HG02885 (cell line): ENCODE results near the gene REV1.
"Not testable (repeated sequence)": the region's sequence is repeated elsewhere in the genome, so short reads cannot be mapped to it uniquely, and the experiment has no call there.

Source experiments
- ATAC-seq: cut with Tn5 transposase; IDR thresholded peaks from one replicate; pipeline ENCODE4 v1.9.1; 2021; ENCODE audit warnings: mild to moderate bottlenecking; ENCODE audit not compliant: unreplicated experiment, poor library complexity

REV1 gene

DNA sequence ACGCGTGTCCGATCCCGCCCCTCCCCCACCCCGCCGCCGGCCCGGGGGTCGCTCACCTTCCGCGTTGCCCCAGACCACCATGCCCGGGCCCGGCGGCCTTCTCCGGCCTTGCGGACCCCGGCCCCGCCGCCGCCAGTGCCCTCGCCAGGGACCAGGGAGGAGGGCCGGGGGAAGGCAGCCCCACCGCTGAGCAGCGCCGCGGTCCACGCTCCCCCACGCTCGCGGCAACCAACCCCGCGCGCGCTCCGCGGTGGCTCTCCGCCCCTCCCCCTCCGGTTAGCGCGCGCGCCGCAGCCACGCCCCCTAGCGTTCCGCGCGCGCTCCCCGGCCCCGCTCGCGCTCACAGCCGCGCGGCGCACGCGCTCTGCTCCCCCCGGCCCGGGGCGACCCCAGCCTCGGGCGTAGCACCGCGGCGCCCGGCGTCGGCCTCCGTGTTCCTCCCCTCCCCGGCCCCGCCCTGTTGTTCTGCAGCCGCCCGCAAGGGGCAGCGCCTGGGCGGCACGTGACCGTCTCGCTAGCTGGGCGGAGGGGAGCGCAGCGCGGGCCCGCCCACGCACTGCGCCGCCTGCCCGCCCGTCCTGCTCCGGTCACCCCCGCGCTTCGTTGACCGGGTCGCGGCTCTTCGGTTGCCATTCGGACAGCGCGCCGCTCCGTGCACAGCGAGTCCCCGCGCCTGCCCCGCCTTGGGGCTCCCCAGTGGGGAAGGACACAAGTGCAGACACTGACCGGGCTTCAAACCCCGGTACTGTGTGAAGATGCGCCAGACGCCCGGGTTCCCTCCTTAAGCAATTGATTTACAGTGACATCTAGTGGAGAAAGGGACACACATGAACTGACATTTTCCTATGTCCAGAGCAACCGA lies at the start of gene REV1:
REV1 (minus strand) TSS at position 257 of the 862 bp plus-strand sequence. CDS start 25,042 bp downstream, outside the sequence.
- peak; percentile 85 for ATAC-seq

DNA sequence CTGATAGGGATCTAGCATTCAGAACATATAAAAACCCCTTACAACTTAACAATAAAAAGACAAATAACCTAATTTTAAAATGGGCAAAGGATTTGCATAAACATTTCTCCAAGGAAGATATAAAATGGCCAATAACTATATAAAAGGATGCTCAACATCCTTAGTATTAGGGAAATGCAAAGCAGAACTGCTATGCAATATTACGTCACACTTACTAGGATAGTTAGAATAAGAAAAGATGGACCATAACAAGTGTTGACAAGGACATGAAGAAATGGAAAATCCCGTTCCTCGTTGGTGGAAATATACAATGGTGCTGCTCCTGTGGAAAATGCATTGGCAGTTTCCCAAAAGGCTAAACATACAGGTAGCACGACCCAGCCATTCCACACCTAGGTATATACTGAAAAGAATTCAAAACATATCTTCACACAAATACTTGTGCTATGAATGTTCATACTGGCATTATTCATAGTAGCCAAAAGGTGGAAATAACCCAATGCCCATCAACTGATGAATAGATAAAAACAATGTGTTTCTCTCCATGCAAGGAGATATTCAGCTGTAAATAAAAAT lies 48.2 kb upstream of the REV1 start:
- ATAC-seq = no peak

DNA sequence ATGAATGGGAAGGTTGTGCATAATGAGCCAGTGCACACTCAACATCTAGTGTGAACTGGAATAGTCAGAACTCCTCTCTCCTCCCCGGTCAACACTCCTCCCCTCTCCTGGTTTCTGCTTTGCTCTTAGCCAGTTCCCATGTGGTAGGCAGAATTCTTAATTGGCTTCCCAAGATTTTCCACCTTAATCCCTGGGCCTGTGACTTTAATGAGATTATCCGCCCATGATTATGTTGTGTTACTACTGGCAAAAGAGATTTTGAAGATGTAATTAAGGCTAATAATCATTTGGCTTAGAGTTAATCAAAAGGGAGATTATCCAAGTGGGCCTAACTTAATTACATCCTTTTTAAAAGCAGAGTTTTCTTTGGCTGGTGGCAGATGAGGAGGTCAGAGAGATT lies 34.2 kb upstream of the REV1 start:
- ATAC-seq = no peak

DNA sequence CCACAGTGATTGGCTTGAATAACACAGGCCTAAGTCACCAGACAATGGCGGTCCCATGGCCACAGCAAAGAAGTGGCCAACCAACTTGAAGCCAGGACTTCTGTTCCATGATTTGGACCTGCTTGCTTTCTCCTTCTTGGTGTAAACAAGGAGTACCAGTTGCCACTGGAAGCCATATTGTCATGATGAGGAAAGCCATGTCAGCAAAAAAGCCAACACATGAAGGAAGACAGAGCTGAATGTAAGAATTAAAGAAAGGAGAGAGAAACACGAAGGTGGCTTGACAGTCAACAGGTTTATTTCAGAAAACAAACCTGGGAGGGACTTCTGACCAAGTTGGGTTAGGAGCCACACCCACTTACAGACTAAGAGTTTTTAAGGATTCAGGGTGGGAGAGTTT lies 32.3 kb upstream of the REV1 start:
- no peak for ATAC-seq

DNA sequence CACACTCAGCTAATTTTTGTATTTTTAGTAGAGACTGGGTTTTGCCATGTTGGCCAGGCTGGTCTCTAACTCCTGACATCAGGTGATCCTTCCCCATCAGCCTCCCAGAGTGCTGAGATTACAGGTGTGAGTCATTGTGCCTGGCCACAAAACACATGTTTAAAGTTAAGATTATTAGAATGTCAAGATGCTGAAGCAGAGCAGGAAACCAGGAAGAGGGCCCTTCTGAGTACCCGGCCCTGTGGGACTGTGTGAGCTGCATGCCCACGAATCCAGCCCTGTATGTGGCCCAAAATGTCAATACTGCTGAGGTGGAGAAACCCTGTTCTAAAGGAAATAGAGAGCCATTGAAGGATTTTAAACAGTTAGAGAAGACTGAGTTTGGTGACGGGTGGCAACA lies 31.0 kb upstream of the REV1 start:
- ATAC-seq = no peak

DNA sequence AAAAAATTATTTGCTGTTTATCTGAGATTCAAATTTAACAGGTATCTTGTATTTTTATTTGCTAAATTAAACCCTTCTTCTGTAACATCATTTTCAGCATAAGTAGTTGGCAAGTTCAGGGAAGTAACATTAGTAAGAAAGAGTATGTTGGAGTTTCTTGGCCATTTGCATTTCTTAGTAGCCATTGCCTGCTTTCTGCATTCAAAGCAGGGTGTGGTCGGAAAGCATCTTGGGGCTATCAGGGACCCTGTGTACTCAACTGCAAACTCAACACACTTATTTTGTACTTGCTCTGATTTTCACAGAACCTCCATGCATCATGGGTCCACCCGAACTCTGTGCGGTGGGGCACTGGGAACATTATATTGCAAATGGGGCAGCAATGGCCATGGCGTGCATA lies 30.4 kb upstream of the REV1 start:
- no peak for ATAC-seq

DNA sequence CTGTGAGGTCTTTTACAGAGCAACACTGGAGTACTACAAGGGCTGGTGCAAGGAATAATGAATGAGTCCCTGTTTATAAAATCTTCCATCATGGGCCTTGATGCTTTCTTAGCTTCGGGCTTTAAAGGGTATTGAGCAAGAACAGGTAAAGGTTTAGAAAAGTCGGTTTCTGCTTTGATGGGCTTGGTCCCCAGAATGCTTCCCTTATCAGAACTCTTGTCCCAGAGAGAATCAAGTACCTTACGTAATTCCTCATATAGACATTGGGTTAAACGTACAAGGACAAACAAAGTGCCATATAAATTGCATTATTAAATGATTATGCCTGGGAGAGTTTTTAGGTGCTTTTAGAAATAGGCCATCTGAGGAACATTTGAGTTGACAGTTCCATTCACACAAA lies 24.5 kb upstream of the REV1 start:
- no peak for ATAC-seq

DNA sequence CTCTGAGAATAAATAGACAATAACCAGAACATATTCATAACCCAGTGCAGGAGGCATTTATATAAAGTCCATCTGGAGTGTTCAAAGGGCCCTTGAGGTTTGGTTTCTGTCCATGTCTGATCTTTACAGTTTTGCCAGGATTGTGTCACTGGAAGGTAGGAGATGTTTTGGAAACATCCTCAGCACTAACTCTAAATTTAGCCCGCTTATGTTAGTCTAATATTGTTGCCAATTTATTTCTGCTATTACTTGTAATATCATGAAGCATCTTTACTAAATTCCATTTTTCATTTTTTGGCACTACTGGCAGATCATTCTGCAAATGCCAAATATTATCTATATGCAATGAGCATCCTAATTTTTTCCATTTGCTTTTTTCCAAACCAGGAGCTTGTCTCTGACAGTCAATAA lies 22.4 kb upstream of the REV1 start:
- no peak for ATAC-seq

DNA sequence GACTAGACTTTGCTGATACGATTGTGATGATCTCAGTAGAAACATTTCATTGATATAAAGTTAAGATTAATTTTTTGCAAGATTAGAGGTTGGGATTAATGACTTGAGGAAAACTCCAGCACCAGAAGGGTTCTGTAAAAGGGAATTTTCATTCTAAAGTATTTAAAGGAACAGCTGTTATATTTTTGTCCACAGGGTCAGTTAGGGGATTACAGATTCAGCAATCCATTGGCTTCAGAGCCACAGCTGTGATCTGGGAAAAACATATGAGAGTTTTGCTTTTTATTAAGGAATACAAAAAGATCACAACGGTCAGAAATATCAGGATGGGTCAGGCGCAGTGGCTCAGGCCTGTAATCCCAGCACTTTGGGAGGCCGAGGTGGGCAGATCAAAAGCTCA lies 19.6 kb upstream of the REV1 start:
- no peak for ATAC-seq

DNA sequence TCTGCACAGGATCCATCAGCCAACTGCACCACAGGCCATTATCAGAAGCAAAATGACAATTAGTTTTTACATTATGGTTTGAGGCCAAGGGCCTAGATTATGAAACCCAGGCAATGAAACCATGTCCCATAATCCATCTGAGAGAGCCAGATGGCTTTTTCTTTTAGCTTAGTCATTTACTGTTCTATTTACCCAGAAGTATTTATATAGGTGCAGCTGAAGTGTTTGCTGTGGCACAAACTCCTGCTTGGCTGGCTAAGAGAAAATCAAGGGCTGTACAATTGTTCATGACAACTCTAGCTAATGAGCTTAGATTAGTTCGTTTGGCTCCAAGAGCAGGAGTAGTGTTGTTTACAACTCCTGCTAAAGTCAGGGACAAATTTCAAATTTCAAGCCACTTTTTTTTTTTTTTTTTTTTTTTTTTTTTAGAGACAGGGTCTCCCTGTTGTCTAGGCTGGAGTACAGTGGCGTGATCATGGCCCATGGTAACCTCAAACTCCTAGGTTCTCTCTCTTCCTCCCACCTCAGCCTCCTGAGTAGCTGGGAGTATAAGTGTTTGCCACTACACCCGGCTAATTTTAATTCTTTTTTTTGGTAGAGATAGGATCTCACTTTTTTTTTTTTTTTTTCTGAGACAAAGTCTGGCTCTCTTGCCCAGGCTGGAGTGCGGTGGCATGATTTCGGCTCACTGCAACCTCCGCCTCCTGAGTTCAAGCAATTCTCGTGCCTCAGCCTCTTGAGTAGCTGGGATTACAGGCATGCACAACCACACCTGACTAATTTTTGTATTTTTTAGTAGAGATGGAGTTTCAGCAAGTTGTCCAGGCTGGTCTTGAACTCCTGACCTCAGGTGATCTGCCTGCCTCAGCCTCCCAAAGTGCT lies 18.4 kb upstream of the REV1 start:
- no peak for ATAC-seq

DNA sequence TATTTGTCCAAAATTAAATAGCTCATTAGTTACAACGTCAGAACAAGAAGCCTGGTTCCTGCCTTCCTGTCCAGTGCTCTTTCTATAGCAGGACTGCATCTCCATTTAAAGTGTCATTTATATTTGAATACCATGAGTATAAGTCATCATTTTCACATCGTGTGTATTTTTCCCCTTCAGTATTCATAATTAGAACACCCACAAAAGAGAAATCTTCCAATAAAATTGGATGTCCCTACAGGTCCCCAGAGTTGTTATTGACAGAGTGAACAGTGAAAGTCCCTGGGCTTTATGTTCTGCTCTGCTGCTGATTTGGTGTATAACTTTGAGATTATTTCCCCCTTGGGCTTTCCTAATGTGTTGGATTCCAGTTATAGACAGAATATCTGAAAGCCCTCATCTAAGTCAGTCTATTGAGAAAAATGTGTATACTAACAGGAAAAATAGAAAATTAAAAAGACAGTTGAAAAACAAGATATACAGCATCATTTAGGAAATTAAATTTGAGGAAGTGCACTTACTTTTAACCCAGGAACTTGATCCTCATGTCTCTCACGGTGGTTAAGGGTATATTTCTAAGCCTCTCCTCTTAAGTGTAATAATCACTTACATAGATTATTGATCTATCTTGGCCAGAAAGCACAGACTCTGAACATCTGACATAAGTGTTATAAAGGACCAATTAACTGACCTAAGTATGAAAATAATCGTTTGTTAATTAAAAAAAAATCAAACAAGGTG lies 15.2 kb upstream of the REV1 start:
- ATAC-seq = no peak

DNA sequence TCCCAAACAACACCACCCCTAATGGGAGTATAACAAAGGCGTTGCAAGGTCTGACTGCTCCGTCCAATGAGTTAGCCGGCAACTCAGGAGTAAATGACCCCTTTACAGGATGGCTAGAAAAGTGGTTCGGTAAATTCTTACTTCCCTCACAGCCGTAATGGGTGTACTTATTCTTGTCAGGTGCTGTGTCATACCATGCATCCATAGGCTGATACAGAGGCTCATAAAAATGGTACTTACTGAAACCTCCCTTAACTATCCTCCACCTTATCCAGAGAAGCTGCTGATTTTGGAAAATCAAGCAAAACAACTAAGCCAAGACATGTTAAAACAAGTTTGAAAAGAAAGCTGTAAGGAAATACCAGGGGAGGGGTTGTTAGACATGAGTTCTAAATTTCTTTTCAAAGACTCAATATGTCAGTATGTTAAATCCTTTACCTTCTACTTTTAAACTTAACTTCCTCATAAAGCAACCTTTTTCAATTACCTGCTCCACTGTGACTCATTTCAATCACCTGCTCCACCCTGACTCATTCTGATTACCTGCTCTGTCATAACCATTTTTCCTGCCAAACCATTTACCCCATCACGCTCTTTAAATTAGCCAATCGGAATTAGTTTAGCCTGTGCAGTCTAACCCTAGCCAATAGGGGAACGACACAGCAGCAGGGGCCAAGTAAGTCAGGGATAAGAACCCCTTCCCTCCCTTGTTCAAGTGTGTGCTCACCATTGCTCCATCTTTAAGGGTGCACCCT lies 14.0 kb upstream of the REV1 start:
- not testable (repeated sequence) for ATAC-seq

DNA sequence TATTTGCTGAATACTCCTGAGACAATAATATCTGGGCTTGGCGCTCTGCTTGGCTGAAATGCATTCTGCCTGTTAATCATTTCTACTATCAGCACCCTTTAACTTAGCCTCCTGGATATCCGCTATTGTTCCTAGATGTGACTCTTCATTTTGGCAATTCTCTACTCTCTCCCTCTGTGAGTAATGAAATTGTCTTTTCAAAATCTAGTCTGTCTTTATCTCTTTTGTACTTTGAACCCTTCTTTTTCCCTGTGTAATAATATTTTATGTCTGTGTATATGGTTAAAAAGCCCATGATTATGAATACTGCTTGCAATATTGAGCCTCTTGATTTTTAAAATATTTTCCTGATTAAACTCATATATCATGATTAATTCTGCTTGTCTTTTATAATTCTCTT lies 6.2 kb upstream of the REV1 start:
- no peak for ATAC-seq

DNA sequence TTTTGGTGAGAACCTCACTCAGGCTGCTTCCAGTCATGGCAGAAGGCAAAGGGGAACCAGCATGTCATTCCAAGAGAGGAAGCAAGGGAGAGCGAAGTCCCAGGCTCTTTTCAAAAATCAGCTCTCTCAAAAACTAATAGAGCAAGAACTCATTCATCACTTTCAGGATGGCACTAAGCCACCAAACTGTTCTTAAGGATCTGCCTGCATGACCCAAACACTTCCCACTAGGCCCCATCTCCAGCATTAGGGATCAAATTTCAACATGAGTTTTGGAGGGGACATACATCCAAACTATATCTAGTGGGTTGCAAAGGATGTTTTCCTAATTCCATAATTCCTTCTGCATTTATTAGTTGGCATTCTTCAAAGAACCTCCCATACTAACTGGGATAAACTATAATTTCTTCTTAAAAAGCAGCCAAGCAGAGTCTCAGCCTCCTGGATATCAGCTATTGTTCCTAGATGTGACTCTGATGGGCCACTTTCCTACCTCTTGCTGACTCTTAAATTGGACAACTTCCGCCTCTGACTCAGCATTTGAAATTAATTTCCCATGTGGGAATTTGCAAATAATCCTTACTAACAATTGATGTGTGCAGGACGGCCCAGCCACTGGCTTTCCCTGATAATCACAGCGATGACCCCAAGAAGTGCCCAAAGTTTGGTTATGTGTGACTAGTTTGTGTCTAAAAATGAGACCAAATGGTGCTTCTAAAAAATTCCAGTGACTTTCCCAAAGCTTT lies 5.5 kb upstream of the REV1 start:
- no peak for ATAC-seq

DNA sequence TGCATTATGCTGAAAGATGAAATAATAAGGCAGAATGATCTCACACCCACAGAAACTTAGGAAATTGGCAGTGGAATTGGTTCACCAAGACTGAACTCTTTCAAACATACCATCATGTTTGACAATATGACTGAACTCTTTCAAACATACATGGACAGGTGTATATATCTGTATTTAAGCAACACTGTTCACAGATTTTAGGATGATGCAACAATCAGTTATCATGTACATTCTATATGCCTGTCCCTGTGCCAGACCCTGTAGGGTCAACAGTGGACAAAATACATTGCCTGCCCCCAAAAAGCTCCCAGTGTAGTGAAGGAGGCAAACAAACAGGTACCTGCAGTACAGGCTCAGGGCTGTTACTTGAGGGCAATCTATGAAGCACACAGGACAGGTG lies 2.9 kb upstream of the REV1 start:
- ATAC-seq = no peak

DNA sequence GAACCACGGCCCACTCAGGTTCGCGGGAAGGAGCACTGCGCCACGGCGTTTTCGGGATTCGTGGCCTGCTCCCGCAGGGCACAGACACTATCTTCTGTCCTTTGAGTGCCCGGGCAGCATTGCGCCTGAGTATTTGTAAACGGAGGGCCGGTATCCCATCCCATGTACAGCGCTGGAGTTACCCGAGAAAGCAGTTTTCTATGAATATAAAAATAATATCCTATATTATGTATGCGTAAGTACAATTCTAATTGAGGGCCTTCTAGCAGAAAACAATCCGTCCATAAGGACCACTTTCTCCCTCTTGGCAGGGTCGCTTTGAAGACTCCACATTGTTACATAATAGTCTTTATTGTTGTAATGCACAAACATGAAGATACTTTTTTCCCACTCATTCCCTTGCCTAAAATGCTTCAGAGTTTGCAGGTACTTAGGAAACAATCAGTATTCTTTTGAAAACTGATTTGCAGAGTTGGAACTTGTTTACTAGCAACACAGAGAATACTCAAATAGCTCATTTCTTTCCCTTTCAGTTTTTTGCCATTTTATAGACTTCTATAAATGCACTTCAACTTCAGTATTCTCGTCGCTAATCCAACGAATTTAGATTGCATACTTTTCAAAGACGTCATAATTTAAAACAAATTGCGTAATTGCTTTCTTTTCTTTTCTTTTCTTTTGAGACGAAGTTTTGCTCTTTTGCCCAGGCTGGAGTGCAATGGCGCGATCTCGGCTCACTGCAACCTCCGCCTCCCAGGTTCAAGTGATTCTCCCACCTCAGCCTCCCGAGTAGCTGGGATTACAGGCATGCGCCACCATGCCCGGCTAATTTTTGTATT lies 1.0 kb upstream of the REV1 start:
- no peak for ATAC-seq

DNA sequence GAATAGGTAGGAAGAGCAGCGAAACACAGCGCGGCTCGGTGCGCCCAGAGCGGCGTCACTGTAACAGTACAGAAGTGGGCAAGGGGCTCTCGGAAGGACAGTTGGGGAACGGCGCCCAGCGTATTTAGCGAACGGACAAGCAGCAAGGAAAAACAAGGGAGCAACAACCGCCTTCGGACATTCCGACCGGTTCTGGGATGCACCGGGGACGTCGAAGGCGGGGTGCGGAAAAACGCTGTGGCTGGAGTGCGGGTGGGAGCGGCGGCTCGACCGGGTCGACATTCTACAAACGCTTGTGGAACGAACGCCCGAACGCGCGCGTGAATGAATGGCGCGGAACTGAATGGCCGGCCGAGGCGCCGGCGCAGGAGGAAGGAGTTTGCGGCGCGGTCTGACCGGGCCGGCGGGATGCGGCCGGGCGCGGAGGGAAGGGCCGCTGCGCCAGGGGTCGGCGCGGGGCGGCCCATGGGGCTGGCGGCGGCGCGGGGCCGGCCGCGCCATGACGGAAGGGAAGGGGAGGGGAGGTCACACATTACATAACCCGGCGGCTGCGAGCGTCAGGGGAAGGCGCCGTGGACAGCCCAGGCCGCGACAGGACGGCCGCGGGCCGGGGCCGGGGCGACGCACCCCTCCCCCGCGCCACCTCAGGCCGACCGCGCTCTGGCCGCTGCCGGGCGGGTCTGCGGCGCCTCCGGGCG lies 605 bp downstream of the REV1 start:
- ATAC-seq = peak; percentile 38
